H9 (cell line): ENCODE results near the gene DMD. TPM values are rescaled to one million over a fixed set of nuclear protein-coding genes. Genes with fewer than 3 reads are reported as not detected.

Source experiments
- DNase-seq: peaks from one replicate; pipeline ENCODE4 v3.0.0-alpha.2; 2017
- H2AFZ ChIP-seq: one replicate; pipeline ENCODE4 v1.6.1; 2013; ENCODE audit warnings: mild to moderate bottlenecking, low read length, control low read depth, moderate library complexity
- H2AK5ac ChIP-seq: 2 replicates; pipeline ENCODE4 v1.6.1; 2013; ENCODE audit warnings: low read length, control low read depth, mixed read lengths; ENCODE audit not compliant: insufficient read length
- H2BK120ac ChIP-seq: one replicate; pipeline ENCODE4 v1.6.1; 2013; ENCODE audit warnings: low read depth, mild to moderate bottlenecking, low read length, control low read depth, inconsistent platforms; ENCODE audit not compliant: poor library complexity, severe bottlenecking
- H2BK12ac ChIP-seq: 2 replicates; pipeline ENCODE4 v1.6.1; 2013; ENCODE audit warnings: low read length, control low read depth, mixed read lengths, low read depth; ENCODE audit not compliant: insufficient read length
- H2BK15ac ChIP-seq: 2 replicates; pipeline ENCODE4 v1.6.1; 2013; ENCODE audit warnings: low read depth, low read length, control low read depth
- H2BK20ac ChIP-seq: one replicate; pipeline ENCODE4 v1.6.1; 2013; ENCODE audit warnings: low read depth, mild to moderate bottlenecking, low read length, control low read depth, inconsistent platforms; ENCODE audit not compliant: poor library complexity, severe bottlenecking
- H2BK5ac ChIP-seq: 2 replicates; pipeline ENCODE4 v1.6.1; 2013; ENCODE audit warnings: low read length, control low read depth, mixed read lengths; ENCODE audit not compliant: insufficient read length
- H3K14ac ChIP-seq: 2 replicates; pipeline ENCODE4 v1.6.1; 2013; ENCODE audit warnings: low read length, control low read depth; ENCODE audit not compliant: insufficient read depth
- H3K18ac ChIP-seq: 2 replicates; pipeline ENCODE4 v1.6.1; 2013; ENCODE audit warnings: low read depth, mild to moderate bottlenecking, mixed read lengths, low read length, control low read depth; ENCODE audit not compliant: insufficient read length
- H3K23ac ChIP-seq: 2 replicates; pipeline ENCODE4 v1.6.1; 2013; ENCODE audit warnings: low read length, control low read depth, mixed read lengths, low read depth; ENCODE audit not compliant: insufficient read length
- H3K23me2 ChIP-seq: 2 replicates; pipeline ENCODE4 v1.6.1; 2013; ENCODE audit warnings: low read depth, mild to moderate bottlenecking, mixed read lengths, low read length, control low read depth; ENCODE audit not compliant: insufficient read length, poor library complexity, severe bottlenecking
- H3K27ac ChIP-seq: 2 replicates; pipeline ENCODE4 v1.5.1; 2013; ENCODE audit warnings: low read length, control low read depth, mixed read lengths, low read depth; ENCODE audit not compliant: insufficient read length
- H3K27me3 ChIP-seq: 2 replicates; pipeline ENCODE4 v1.6.1; 2013; ENCODE audit warnings: low read length, control low read depth, inconsistent platforms; ENCODE audit not compliant: insufficient read depth
- H3K4ac ChIP-seq: 2 replicates; pipeline ENCODE4 v1.6.1; 2013; ENCODE audit warnings: low read depth, mild to moderate bottlenecking, control low read depth, inconsistent platforms, low read length, moderate library complexity
- H3K4me1 ChIP-seq: 2 replicates; pipeline ENCODE4 v1.6.1; 2013; ENCODE audit warnings: low read length, control low read depth, inconsistent platforms; ENCODE audit not compliant: insufficient read depth
- H3K4me2 ChIP-seq: 2 replicates; pipeline ENCODE4 v1.6.1; 2013; ENCODE audit warnings: low read length, control low read depth, mixed read lengths; ENCODE audit not compliant: insufficient read length, insufficient read depth
- H3K56ac ChIP-seq: 2 replicates; pipeline ENCODE4 v1.6.1; 2013; ENCODE audit warnings: low read depth, mild to moderate bottlenecking, mixed read lengths, low read length, control low read depth; ENCODE audit not compliant: insufficient read length
- H3K79me1 ChIP-seq: 2 replicates; pipeline ENCODE4 v1.6.1; 2013; ENCODE audit warnings: low read depth, mild to moderate bottlenecking, moderate library complexity, low read length, control low read depth, inconsistent platforms; ENCODE audit not compliant: insufficient read depth, poor library complexity, severe bottlenecking
- H3K79me2 ChIP-seq: 2 replicates; pipeline ENCODE4 v1.6.1; 2013; ENCODE audit warnings: low read length, control low read depth, inconsistent platforms; ENCODE audit not compliant: insufficient read depth
- H3K9ac ChIP-seq: 2 replicates; pipeline ENCODE4 v1.6.1; 2013; ENCODE audit warnings: low read length, control low read depth, mixed read lengths; ENCODE audit not compliant: insufficient read length; ENCODE audit errors: extremely low read depth
- H3K9me3 ChIP-seq: one replicate; pipeline ENCODE4 v1.6.1; 2013; ENCODE audit warnings: low read depth, low read length, inconsistent platforms; ENCODE audit not compliant: control insufficient read depth
- H3T11ph ChIP-seq: one replicate; pipeline ENCODE4 v1.6.1; 2013; ENCODE audit warnings: mild to moderate bottlenecking, low read length, control low read depth, inconsistent platforms
- H4K20me1 ChIP-seq: one replicate; pipeline ENCODE4 v1.6.1; 2013; ENCODE audit not compliant: control insufficient read depth, insufficient read length, insufficient read depth
- H4K5ac ChIP-seq: 2 replicates; pipeline ENCODE4 v1.6.1; 2013; ENCODE audit warnings: low read depth, mild to moderate bottlenecking, mixed read lengths, low read length, control low read depth; ENCODE audit not compliant: insufficient read length
- H4K8ac ChIP-seq: replicated peaks from 2 replicates; pipeline ENCODE4 v1.6.1; 2013; ENCODE audit warnings: low read length, control low read depth, mixed read lengths, low read depth; ENCODE audit not compliant: insufficient read length
- H4K91ac ChIP-seq: 2 replicates; pipeline ENCODE4 v1.6.1; 2013; ENCODE audit warnings: low read depth, mild to moderate bottlenecking, moderate library complexity, mixed read lengths, low read length, control low read depth; ENCODE audit not compliant: insufficient read length
- H3K27ac Mint-ChIP-seq, 3 experiments: 2 replicates in 2 of 3; 3 replicates in 1 of 3; pipeline ENCODE4 v1.8.0; 2020 to 2021; ENCODE audit warnings: mixed read lengths in 3 of 3, mild to moderate bottlenecking in 1 of 3, moderate library complexity in 1 of 3
- H3K27me3 Mint-ChIP-seq: 2 replicates; pipeline ENCODE4 v1.8.0; 2021; ENCODE audit warnings: low read depth, mild to moderate bottlenecking, moderate library complexity, mixed read lengths
- H3K36me3 Mint-ChIP-seq, 3 experiments: 2 replicates in 2 of 3; 3 replicates in 1 of 3; pipeline ENCODE4 v1.8.0; 2020 to 2021; ENCODE audit warnings: low read depth in 3 of 3, mixed read lengths in 3 of 3; ENCODE audit not compliant: insufficient read depth in 1 of 3
- H3K4me1 Mint-ChIP-seq, 2 experiments: 2 replicates each; pipeline ENCODE4 v1.8.0; 2020; ENCODE audit warnings: mixed read lengths in 2 of 2
- H3K4me3 Mint-ChIP-seq, 2 experiments: 2 replicates in 1 of 2; 3 replicates in 1 of 2; pipeline ENCODE4 v1.8.0; 2020 to 2021; ENCODE audit warnings: mild to moderate bottlenecking in 2 of 2, mixed read lengths in 2 of 2, moderate library complexity in 1 of 2
- H3K9me3 Mint-ChIP-seq, 2 experiments: 2 replicates in 1 of 2; 3 replicates in 1 of 2; pipeline ENCODE4 v1.8.0; 2020; ENCODE audit warnings: mild to moderate bottlenecking in 2 of 2, mixed read lengths in 2 of 2, moderate library complexity in 1 of 2
- WGBS: extraction: QIAGEN DNeasy Blood & Tissue Kit; methylation state at CpG from one replicate; pipeline ENCODE4 v1.1.7; 2013; ENCODE audit warnings: missing lambda C conversion rate, low lambda C conversion rate, mixed read lengths; ENCODE audit not compliant: insufficient read length; ENCODE audit errors: extremely low coverage; 5-methylcytosine and 5-hydroxymethylcytosine counted together
- total RNA-seq: library from RNA; stranded (reverse); gene quantifications from 2 replicates; pipeline ENCODE4 v1.2.1, GENCODE V29; 2021
- TF ChIP-seq, protein P1 (sequence below): fragments of 200-600 bp; sonication (generic); conservative IDR thresholded peaks from 3 replicates; pipeline ENCODE4 v1.8.0; 2021; ENCODE audit warnings: antibody characterized with exemption, mild to moderate bottlenecking

DMD gene
- total RNA-seq, 1 experiment from 2014 or later, result 3.8 TPM

- H2AFZ ChIP-seq, result no peak overlapping the region
- H4K8ac ChIP-seq, result no peak overlapping the region
- H3K79me1 ChIP-seq, result no peaks in the 10 kb centered on the region
- H3K27me3 ChIP-seq, result no peaks in the 10 kb centered on the region
- H3K9me3 ChIP-seq, result no peaks in the 10 kb centered on the region
- no peak overlapping the region for H4K5ac ChIP-seq
- Mint-ChIP-seq H3K36me3 (no peaks in the 10 kb centered on the region), H3K9me3 (peaks cover 0 to 18% of the 10 kb centered on the region in 2 experiments; a peak in 3 of 5 replicates), H3K27ac (no peak overlapping the region), H3K27me3 (no peaks in the 10 kb centered on the region; the same call in 1 of the 2 replicates), H3K4me1 (no peaks in the 10 kb centered on the region), H3K4me3 (no peak overlapping the region)
- TF ChIP-seq, protein P1, sequence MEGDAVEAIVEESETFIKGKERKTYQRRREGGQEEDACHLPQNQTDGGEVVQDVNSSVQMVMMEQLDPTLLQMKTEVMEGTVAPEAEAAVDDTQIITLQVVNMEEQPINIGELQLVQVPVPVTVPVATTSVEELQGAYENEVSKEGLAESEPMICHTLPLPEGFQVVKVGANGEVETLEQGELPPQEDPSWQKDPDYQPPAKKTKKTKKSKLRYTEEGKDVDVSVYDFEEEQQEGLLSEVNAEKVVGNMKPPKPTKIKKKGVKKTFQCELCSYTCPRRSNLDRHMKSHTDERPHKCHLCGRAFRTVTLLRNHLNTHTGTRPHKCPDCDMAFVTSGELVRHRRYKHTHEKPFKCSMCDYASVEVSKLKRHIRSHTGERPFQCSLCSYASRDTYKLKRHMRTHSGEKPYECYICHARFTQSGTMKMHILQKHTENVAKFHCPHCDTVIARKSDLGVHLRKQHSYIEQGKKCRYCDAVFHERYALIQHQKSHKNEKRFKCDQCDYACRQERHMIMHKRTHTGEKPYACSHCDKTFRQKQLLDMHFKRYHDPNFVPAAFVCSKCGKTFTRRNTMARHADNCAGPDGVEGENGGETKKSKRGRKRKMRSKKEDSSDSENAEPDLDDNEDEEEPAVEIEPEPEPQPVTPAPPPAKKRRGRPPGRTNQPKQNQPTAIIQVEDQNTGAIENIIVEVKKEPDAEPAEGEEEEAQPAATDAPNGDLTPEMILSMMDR, result no peak
- H2BK120ac ChIP-seq, result no peak overlapping the region
- H3K14ac ChIP-seq, result no peak overlapping the region
- H2AK5ac ChIP-seq, result no peak overlapping the region
- no peak for DNase-seq
- no peaks in the 10 kb centered on the region for H4K20me1 ChIP-seq
- H3K23me2 ChIP-seq, result no peaks in the 10 kb centered on the region
- H2BK20ac ChIP-seq, result no peak overlapping the region
- H3K27ac ChIP-seq, result no peak overlapping the region
- no peak overlapping the region for H2BK5ac ChIP-seq
- no peak overlapping the region for H3K4me2 ChIP-seq
- no peak overlapping the region for H3K9ac ChIP-seq
- no peak overlapping the region for H3K18ac ChIP-seq
- no peak overlapping the region for H3K23ac ChIP-seq
- no peak overlapping the region for H2BK12ac ChIP-seq
- no peak overlapping the region for H4K91ac ChIP-seq
- H3T11ph ChIP-seq, result no peak overlapping the region
- H3K4ac ChIP-seq, result no peak overlapping the region
- no peak overlapping the region for H2BK15ac ChIP-seq
- no peak overlapping the region for H3K56ac ChIP-seq
- WGBS, result no CpG with 5 or more reads among the region's 3 CpGs
- H3K4me1 ChIP-seq, result no peaks in the 10 kb centered on the region
- no peaks in the 10 kb centered on the region for H3K79me2 ChIP-seq
Measured at GRCh38 chrX:32937043-32937442, 274.3 kb downstream of the DMD start.
